22Rv1 (cell line): ENCODE results near the gene MYH16.
"Not testable (repeated sequence)": the region's sequence is repeated elsewhere in the genome, so short reads cannot be mapped to it uniquely, and the experiment has no call there.

Source experiments
- H3K27ac ChIP-seq: fragments of 450-650 bp; 2 replicates; pipeline ENCODE4 v1.5.1; 2017
- ZFX ChIP-seq: fragments of 450-650 bp; IDR thresholded peaks from 2 replicates; pipeline ENCODE4 v1.6.1; 2017; ENCODE audit warnings: antibody characterized with exemption, borderline replicate concordance
- TF ChIP-seq, protein P1 (sequence below): fragments of 450-650 bp; IDR thresholded peaks from 2 replicates; pipeline ENCODE4 v1.5.1; 2017; ENCODE audit warnings: mild to moderate bottlenecking

Gene MYH16

DNA sequence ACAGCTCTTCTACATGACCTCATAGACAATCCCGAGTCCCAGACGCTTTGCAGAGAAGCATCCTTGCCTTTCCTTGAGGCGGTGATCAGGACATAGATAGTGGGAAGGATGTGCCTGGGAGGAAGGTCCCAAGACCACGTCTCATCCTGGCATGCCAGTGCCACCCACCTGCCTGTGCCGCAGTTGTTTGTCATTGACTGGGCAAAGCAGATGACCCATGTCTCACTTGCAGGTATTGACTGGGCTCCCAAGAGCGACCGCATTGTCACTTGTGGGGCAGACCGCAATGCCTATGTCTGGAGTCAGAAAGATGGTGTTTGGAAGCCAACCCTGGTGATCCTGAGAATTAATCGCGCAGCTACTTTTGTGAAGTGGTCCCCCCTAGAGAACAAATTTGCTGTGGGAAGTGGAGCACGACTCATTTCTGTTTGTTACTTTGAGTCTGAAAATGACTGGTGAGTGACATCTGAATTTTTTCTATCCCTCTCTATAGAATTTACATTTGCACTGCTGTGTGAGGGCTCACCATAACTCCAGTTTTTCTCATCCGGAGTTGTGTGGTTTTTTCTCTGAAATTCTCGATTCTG lies 71.5 kb downstream of the MYH16 start:
- H3K27ac ChIP-seq = no peak overlapping the region
- no peak for TF ChIP-seq ZFX
- TF ChIP-seq, protein P1, sequence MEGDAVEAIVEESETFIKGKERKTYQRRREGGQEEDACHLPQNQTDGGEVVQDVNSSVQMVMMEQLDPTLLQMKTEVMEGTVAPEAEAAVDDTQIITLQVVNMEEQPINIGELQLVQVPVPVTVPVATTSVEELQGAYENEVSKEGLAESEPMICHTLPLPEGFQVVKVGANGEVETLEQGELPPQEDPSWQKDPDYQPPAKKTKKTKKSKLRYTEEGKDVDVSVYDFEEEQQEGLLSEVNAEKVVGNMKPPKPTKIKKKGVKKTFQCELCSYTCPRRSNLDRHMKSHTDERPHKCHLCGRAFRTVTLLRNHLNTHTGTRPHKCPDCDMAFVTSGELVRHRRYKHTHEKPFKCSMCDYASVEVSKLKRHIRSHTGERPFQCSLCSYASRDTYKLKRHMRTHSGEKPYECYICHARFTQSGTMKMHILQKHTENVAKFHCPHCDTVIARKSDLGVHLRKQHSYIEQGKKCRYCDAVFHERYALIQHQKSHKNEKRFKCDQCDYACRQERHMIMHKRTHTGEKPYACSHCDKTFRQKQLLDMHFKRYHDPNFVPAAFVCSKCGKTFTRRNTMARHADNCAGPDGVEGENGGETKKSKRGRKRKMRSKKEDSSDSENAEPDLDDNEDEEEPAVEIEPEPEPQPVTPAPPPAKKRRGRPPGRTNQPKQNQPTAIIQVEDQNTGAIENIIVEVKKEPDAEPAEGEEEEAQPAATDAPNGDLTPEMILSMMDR = no peak

DNA sequence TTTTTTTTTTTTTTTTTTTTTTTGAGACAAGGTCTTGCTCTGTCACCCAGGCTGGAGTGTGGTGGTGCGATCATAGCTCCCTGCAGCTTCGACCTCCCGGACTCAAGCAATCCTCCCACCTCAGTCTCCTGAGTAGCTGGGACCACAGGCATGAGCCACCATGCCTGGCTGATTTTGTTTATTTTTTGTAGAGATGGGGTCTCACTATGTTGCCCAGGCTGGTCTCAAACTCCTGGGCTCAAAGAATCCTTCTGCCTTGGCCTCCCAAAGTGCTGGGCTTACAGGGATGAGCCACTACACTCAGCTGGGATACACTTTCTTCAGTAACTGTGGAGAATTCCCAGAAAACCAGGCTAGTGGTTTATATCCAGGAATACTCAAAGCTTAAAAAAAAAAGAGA lies 78.0 kb downstream of the MYH16 start:
- not testable (repeated sequence) for H3K27ac ChIP-seq

DNA sequence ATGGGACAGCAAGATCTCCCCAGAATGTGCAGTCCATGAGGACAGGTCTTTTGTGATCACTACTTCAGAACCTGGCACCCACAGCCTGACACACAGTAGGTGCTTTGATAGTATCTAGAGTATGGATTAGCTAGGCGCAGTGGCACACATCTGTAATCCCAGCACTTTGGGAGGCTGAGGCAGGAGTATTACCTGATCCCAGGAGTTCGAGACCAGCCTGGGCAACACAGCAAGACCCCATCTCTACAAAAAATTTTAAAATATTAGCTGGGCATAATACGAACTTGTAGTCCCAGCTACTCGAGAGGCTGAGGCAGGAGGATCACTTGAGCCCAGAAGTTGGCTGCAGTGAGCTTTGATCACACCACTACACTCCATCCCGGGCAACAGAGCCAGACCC lies 79.6 kb downstream of the MYH16 start:
- TF ChIP-seq, protein P1 = no peak
- TF ChIP-seq ZFX = no peak
- H3K27ac ChIP-seq = no peak overlapping the region

GRCh38 chr7:99355098-99355497 lies 82.5 kb downstream of the MYH16 start:
- no peak overlapping the region for H3K27ac ChIP-seq
- TF ChIP-seq, protein P1 = no peak
- no peak for TF ChIP-seq ZFX

DNA sequence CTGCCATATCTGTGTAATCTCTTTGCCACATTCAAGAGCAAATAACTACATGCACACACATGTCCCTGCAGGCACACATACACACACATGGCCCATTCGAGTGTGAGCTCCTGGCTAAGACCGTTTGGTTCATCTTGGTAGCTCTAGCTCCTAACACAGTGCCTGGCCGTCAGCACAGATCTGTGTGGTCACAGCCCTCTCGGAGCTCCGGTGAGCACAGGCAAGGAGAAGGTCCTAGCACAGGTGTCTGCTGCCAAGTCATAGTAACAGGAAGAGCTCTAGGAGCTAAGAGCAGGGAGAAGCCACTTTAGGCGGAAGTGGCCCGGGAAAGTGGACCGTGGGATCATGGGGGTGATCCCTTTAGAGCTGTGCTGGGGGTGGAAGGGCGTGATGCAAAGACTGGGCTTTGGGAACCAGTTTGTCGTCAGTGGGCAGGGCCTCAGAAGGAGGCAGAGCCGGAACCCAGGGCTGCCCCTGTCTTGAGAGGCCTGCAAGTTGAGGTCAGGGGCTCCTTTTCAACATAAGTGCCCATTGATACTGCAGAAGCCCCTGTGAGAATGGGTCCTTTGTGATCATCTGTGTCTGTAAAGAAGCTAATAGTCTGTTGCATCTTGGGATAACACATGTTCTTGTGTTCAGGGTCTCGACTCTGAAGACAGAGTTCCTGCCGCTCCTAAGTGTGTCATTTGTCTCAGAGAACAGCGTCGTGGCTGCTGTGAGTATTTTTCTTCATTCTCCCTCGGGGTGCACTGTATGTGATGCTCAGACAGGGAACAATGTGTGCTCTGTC lies 85.3 kb downstream of the MYH16 start:
- no peak overlapping the region for H3K27ac ChIP-seq

GRCh38 chr7:99358521-99358920 lies 85.9 kb downstream of the MYH16 start:
- not testable (repeated sequence) for H3K27ac ChIP-seq

More for the DNA sequence above, 85.3 kb downstream of the MYH16 start:
- TF ChIP-seq, protein P1 = no peak
- TF ChIP-seq ZFX = no peak

GRCh38 chr7:99359465-99360154 lies 87.0 kb downstream of the MYH16 start:
- H3K27ac ChIP-seq = no peak overlapping the region; the same call in 1 of the 2 replicates
- TF ChIP-seq, protein P1 = no peak
